SJCRH30 (cell line): ENCODE data around the gene WDR74. TPM values are rescaled to one million over a fixed set of nuclear protein-coding genes. Genes with fewer than 3 reads are reported as not detected.
"Not testable (repeated sequence)": the region's sequence is repeated elsewhere in the genome, so short reads cannot be mapped to it uniquely, and the experiment has no call there.

Source experiments
- DNase-seq, 2 experiments: peaks; one replicate each; pipeline ENCODE4 v3.0.0-alpha.2; 2015 to 2020
- H3K27ac ChIP-seq: fragments of 250-450 bp; sonication (Bioruptor Pico); 2 replicates; pipeline ENCODE4 v1.5.1; 2020; ENCODE audit warnings: mild to moderate bottlenecking, moderate library complexity
- H3K27me3 ChIP-seq: fragments of 250-450 bp; sonication (Bioruptor Pico); 2 replicates; pipeline ENCODE4 v1.5.1; 2020; ENCODE audit warnings: mild to moderate bottlenecking, moderate library complexity
- H3K36me3 ChIP-seq: fragments of 250-450 bp; sonication (Bioruptor Pico); 2 replicates; pipeline ENCODE4 v1.5.1; 2020; ENCODE audit warnings: mild to moderate bottlenecking, moderate library complexity
- H3K4me1 ChIP-seq: fragments of 250-450 bp; sonication (Bioruptor Pico); 2 replicates; pipeline ENCODE4 v1.5.1; 2020; ENCODE audit warnings: mild to moderate bottlenecking, moderate library complexity
- H3K4me3 ChIP-seq: fragments of 250-450 bp; sonication (Bioruptor Pico); 2 replicates; pipeline ENCODE4 v1.5.1; 2020; ENCODE audit warnings: mild to moderate bottlenecking, moderate library complexity
- H3K9me3 ChIP-seq: fragments of 250-450 bp; sonication (Bioruptor Pico); replicated peaks from 2 replicates; pipeline ENCODE4 v1.5.1; 2020; ENCODE audit warnings: mild to moderate bottlenecking, moderate library complexity
- total RNA-seq: library from RNA; depleted of rRNA; stranded (reverse); fragments of >200 nt; shearing (Covaris generic); gene quantifications from 2 replicates; pipeline ENCODE4 v1.2.3, GENCODE V29; 2014

The WDR74 gene
- total RNA-seq, 1 experiment from 2014 or later = 46.7 TPM

DNA sequence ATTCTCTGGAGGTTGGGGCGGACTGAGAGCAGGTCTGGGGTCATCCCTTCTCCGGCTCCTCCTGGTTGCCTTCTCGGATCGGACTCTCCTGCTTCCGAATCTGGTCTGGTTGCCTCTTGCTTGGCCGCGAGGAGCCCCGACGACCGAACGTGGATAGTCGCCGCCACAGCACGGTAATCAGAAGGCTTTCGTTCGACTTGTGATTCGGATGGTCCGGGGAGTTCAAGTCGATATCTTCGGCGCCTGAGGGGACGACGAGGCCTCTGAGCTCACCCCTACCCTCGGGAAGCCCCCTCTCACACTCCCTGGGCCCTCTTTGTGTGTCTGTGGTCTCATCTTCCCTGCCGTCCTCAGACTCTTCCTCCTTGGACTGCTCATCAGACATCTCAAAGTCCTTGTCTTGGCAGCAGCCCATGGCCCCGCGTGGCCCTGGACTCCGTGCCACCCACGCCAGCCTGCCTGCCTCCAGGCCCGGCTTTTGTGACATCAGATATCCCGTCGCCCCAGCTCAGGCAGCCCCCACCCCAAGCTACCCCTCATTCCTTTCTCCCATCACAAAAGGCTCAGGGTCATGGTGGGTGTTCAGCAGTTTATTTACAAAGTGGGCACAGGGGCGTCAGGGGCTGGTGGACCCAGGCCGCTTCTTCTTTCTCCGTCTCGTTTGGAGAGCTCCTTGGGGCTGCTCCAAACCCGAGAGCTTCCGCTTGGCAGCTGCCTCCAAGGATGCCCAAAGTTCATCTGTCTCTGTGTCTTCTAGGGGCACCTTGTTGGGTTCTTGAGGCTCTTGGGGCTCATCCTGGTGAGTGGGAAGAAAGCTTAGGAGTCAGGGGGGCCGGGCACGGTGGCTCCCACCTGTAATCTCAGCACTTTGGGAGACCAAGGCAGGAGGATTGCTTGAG lies 6.8 kb downstream of the WDR74 start, which contains the start of gene TEX54:
Gene TEX54 (minus strand): TSS at position 506 of the 899 bp plus-strand sequence.
- peak within 1 kb of the TSS; percentile 75 for H3K27ac ChIP-seq
- H3K4me3 ChIP-seq = peak within 1 kb of the TSS; percentile 86
- DNase-seq = no peak
- peaks cover 17% of the 10 kb centered on the region for H3K36me3 ChIP-seq
- H3K4me1 ChIP-seq = no peaks in the 10 kb centered on the region
- H3K9me3 ChIP-seq = no peaks in the 10 kb centered on the region
- H3K27me3 ChIP-seq = no peaks in the 10 kb centered on the region

DNA sequence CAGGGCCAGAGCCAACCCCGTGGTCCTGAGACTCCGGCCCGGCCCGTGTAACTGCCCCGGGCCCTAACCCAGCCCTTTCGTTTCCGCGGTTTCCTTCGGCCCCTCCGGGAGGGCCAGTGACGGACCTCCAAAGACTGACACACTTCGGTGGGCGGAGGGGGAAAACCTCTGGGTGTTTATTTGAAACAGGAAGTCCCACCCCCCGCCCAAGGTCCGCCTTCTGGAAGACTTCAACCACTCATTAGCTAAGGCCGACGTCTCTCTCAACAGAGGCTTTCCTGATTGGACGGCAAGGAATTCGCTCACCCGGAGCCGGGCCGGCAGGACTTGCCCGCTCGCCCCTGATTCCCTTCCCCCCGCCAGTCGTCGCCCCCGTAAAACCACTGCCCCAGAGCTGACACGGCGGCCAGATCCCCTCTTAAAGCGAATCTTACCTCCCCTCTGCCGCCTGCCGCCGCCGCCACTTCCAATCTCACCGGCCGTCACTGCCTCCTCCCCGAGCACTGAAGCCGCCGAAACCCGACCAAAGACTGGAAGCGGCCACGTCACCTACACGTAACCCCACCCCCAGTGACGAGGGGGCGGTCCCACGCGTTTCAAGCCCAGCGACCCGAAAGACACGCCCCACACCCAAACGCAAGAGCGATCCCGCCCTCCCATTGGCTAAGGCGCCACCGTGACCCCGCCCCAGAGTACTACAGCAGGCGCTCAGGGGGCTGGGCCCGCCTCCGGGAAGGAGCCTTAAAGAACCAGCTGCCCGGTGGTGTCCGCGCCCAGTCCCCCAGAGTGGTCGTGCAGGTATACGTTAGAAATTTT lies 7.7 kb downstream of the WDR74 start, which contains the start of gene STX5:
Gene STX5 (minus strand): TSS at position 532 of the 816 bp plus-strand sequence. CDS start 808 bp downstream, outside the sequence.
- Histone ChIP-seq H3K27me3 (no peaks in the 10 kb centered on the region), H3K9me3 (no peaks in the 10 kb centered on the region), H3K4me1 (no peaks in the 10 kb centered on the region), H3K4me3 (peak within 1 kb of the TSS; percentile 86), H3K27ac (peak within 1 kb of the TSS; percentile 75), H3K36me3 (peaks cover 21% of the 10 kb centered on the region)
- peak; percentile 98 for DNase-seq

DNA sequence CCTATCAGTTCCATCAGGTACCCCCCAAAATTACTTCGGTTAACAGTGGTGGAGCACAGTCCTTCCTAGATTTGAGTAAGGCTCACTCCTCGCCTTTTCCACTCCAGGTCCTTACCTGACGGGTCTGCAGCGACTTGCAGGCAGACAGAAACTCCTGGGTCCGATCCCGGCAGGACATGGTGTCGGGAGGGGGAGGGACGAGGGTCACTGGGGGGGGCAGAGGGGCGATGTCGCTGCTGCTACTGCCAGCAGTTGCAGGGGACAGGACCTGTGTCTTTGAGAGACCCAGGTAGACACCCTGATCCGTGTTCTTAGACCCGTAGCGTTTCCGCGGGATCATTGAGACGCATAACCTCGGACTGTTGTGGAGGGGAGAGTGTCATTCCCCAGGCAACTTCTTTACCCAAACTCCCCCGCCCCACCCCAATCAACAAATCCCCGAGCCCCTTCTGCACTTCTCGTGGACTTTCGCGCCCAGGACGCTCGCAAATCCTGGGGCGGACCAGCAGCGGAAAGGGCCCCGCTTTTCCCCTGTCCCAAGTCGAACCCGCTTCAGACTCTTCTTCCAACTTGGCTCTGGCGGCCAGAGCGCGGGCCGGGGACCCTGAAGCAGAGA lies 8.4 kb downstream of the WDR74 start:
- no peaks in the 10 kb centered on the region for H3K4me1 ChIP-seq
- H3K9me3 ChIP-seq = no peaks in the 10 kb centered on the region
- peak overlapping the region; percentile 86 for H3K4me3 ChIP-seq
- no peaks in the 10 kb centered on the region for H3K27me3 ChIP-seq
- peak in 1 of 2 experiments; percentile 73 for DNase-seq
- H3K36me3 ChIP-seq = peaks cover 21% of the 10 kb centered on the region
- H3K27ac ChIP-seq = peak overlapping the region; percentile 75

DNA sequence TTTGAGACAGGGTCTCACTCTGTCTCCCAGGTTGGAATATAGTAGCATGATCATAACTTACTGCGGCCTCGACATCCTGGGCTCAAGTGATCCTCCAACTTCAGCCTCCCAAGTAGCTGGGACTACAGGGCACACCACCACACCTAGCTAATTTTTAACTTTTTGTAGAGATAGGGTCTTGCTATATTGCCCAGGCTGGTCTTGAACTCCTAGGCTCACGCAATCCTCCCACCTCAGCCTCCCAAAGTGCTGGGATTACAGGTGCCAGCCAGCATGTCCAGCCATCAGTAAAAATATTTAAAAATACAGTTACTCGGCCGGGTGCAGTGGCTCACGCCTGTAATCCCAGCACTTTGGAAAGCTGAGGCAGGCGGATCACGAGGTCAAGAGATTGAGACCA lies 11.3 kb downstream of the WDR74 start:
- not testable (repeated sequence) for H3K4me1 ChIP-seq, DNase-seq, H3K9me3 ChIP-seq, H3K4me3 ChIP-seq, H3K27me3 ChIP-seq, H3K27ac ChIP-seq
- peaks cover 25% of the 10 kb centered on the region for H3K36me3 ChIP-seq

DNA sequence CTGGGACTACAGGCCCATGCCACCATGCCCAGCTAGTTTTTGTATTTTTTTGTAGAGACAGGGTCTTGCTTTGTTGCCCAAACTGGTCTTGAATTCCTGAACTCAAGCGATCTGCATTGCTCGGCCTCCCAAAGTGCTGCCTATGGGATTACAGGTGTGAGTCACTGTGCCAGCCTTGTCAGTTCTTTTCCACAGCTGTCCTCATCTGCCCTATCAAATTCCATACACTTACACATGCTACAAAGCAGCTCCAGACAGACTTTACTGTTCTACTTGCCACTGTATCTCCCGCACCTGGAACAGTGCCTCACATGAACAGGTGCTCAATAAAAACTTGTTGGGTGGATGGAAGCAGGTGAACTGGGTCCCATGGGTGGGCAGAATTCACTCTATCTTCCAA lies 15.7 kb downstream of the WDR74 start:
- Histone ChIP-seq H3K4me3 (no peak overlapping the region), H3K36me3 (peaks cover 47% of the 10 kb centered on the region), H3K9me3 (no peaks in the 10 kb centered on the region), H3K27me3 (no peaks in the 10 kb centered on the region), H3K27ac (no peak overlapping the region), H3K4me1 (no peaks in the 10 kb centered on the region)
- DNase-seq = peak in 1 of 2 experiments; percentile 27

DNA sequence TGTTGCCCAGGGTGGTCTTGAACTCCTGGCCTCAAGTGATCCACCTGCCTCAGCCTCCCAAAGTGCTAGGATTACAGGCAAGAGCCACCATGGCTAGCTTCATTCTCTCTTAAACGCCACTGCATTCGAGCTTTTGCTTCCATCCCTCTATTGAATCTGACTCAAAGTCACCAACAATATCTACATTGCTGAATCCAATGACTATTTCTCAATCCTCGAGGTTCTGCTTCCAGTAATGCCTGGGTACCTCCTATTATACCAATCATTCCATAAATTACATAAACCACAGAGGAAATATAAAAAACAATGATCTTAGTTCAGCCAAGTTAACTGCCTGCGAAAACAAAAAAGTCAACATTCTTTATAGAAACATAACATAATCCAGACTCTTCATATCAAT lies 22.3 kb downstream of the WDR74 start:
- Histone ChIP-seq H3K9me3 (no peaks in the 10 kb centered on the region), H3K27me3 (no peaks in the 10 kb centered on the region), H3K36me3 (peaks cover 20% of the 10 kb centered on the region), H3K27ac (no peak overlapping the region), H3K4me3 (no peak overlapping the region), H3K4me1 (no peaks in the 10 kb centered on the region)
- no peak for DNase-seq

DNA sequence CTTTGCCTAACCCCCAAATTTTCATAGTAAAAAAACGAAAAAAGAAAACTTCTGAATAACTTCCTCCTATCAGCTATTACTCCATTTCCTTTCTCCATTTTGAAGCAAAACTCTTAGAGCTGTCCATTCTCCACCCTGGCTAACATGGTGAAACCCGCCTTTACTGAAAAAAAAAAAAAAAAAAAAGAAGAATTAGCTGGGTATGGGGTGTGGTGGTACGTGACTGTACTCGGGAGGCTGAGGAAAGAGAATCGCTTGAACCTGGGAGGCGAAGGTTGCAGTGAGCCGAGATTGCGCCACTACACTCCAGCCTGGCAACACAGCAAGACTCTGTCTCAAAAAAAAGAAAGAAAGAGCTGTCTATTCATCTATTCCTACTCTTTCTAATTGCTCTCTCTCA lies 22.8 kb downstream of the WDR74 start:
- H3K9me3 ChIP-seq = no peaks in the 10 kb centered on the region
- no peaks in the 10 kb centered on the region for H3K4me1 ChIP-seq
- H3K4me3 ChIP-seq = no peak overlapping the region
- no peak for DNase-seq
- H3K27me3 ChIP-seq = no peaks in the 10 kb centered on the region
- peaks cover 16% of the 10 kb centered on the region for H3K36me3 ChIP-seq
- H3K27ac ChIP-seq = no peak overlapping the region

DNA sequence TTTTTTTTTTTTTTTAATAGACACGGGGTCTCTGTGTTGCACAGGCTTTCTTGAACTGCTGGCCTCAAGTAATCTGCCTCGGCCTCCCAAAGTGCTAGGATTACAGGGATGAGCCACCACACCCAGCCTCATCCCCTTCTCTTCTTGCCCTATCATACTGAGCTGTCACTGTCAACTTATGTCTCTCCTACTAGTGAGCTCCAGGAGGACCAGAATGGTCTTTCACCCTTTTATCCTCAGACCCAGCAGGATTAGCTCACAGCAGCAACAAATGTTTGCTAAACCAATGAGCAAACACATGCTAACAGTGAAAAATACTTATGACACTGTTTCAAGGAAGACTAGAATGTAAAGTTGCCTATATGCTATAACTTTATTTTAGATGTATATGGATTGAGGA lies 27.7 kb downstream of the WDR74 start:
- H3K27ac ChIP-seq = no peak overlapping the region
- no peaks in the 10 kb centered on the region for H3K9me3 ChIP-seq
- DNase-seq = no peak
- no peaks in the 10 kb centered on the region for H3K4me1 ChIP-seq
- no peak overlapping the region for H3K4me3 ChIP-seq
- H3K36me3 ChIP-seq = no peaks in the 10 kb centered on the region; the same call in 1 of the 2 replicates
- no peaks in the 10 kb centered on the region for H3K27me3 ChIP-seq

DNA sequence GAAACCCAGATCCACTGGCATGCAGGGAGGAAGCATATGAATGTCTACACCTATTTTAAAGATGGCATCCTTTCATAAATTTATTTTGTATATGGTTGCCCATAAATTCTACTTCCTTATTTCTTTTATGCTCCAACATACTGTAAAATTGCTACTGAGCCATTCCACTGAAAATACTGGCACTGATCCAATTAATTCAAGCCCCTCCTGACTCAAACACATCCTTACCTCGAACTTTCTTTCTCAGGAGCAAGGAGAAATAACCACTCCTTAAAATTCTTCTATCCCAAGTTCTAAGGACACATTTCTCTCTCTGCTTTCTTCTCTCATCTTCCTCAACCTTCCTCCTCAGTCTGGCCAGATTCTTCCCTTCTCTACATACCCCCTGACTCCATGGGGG lies 28.6 kb downstream of the WDR74 start:
- Histone ChIP-seq H3K9me3 (no peaks in the 10 kb centered on the region), H3K27me3 (no peaks in the 10 kb centered on the region)

DNA sequence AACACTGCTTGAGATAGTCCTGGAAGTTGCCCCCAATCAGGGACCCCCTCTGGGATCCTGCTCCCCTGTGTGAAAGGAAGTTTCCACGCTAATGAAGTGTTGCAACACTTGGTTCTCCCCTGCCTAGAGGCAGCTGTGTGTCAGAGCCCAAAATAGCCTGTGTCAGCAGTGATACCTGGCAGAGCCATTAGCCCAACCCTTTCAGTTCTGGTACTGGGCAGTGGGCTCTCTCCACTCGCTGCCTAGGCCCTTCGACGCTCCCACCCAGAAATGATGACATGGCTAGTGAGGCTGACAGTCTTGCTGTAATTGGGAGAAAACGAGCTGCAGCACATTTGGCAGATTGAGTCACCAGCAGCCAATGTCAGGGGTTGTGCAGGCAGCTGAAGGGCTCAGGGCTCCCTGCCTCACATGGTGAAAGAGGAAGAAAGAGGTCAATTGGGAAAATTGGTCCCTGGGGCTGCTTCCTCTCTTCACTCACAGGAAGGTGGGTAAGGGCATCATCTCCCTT lies 32.7 kb downstream of the WDR74 start:
- no peak for DNase-seq
- H3K9me3 ChIP-seq = no peaks in the 10 kb centered on the region
- H3K27ac ChIP-seq = no peak overlapping the region
- H3K4me1 ChIP-seq = peaks cover 6% of the 10 kb centered on the region; the same call in 1 of the 2 replicates
- peaks cover 16% of the 10 kb centered on the region for H3K36me3 ChIP-seq
- H3K4me3 ChIP-seq = no peak overlapping the region
- H3K27me3 ChIP-seq = no peaks in the 10 kb centered on the region

More for the DNA sequence above, 28.6 kb downstream of the WDR74 start:
- Histone ChIP-seq H3K27ac (no peak overlapping the region), H3K4me1 (no peaks in the 10 kb centered on the region), H3K36me3 (no peaks in the 10 kb centered on the region; the same call in 1 of the 2 replicates), H3K4me3 (no peak overlapping the region)
- DNase-seq = no peak

DNA sequence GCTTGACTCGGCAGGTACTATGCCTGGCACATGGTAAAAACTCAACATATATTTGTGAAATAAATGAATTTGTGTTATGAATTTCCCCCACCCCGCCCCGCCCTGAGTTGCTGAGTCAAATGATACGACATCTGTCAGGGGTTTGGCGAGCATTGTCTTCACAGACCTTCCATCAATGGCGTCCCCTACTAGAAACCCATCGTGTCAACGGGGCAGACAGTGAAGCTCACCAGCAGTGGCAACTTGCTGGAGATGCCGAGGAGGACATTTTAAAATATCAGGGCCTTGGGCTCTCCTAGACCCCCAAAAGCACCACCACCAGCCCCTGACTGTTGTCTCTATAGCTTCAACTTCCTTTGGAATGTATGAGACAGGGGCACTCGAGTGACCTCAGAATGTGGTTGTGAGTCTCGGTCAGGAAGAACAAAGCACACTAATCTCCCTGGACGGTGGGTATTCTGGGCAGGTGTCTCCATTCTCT lies 33.4 kb downstream of the WDR74 start:
- H3K4me1 ChIP-seq = peaks cover 6% of the 10 kb centered on the region; the same call in 1 of the 2 replicates
- no peak overlapping the region for H3K27ac ChIP-seq
- peak overlapping the region; percentile 74 for H3K4me3 ChIP-seq
- no peaks in the 10 kb centered on the region for H3K9me3 ChIP-seq
- no peaks in the 10 kb centered on the region for H3K27me3 ChIP-seq
- peaks cover 22% of the 10 kb centered on the region for H3K36me3 ChIP-seq
- no peak for DNase-seq

DNA sequence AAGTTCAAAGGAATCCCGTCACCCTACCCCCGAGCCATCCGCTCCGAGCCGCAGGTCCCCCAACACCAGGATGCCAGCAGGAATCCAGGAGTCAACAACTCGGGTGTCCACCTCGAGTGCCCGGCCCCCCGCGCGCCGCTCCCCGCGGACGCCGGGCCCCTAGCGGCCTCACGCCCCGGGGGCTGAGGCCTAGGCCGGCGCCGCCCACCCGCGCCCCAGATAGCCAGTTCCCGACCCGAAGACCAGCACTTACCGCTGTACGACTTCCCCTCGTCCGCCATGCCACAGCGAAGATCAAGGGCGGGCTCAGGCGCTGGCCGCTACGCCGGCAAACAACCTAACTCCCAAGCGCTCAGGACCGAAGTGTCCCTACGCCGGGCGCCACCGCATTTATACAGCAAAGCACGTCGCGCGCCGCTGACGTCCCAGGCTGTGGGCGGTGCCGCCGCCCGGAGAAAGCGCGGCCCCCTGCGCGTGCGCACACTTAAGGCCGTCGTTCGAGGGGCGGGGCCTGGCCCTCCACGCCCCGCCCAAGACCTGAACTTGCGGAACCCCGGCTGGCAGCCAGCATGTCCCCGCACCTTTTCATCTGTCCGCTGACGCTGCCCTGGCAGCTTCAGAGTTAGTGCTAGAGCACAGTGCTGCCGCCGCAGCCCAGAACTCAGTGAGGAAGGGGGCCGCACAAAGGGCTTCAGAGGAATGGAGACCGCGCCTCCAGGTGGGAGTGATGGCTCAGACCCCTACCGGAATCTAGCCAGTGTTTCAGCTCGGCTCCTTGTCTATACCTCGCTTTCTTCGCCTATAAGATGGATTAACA lies 34.1 kb downstream of the WDR74 start, which contains the start of gene NXF1:
Gene NXF1 (minus strand): TSS at position 365 of the 817 bp plus-strand sequence. CDS start 84 bp downstream, at position 281.
- Histone ChIP-seq H3K4me1 (peaks cover 6% of the 10 kb centered on the region; the same call in 1 of the 2 replicates), H3K27ac (peak within 1 kb of the TSS; percentile 4; the same call in 1 of the 2 replicates), H3K27me3 (no peaks in the 10 kb centered on the region), H3K4me3 (peak within 1 kb of the TSS; percentile 74), H3K9me3 (no peaks in the 10 kb centered on the region), H3K36me3 (peaks cover 27% of the 10 kb centered on the region)
- peak; percentile 91 to 95 for DNase-seq

DNA sequence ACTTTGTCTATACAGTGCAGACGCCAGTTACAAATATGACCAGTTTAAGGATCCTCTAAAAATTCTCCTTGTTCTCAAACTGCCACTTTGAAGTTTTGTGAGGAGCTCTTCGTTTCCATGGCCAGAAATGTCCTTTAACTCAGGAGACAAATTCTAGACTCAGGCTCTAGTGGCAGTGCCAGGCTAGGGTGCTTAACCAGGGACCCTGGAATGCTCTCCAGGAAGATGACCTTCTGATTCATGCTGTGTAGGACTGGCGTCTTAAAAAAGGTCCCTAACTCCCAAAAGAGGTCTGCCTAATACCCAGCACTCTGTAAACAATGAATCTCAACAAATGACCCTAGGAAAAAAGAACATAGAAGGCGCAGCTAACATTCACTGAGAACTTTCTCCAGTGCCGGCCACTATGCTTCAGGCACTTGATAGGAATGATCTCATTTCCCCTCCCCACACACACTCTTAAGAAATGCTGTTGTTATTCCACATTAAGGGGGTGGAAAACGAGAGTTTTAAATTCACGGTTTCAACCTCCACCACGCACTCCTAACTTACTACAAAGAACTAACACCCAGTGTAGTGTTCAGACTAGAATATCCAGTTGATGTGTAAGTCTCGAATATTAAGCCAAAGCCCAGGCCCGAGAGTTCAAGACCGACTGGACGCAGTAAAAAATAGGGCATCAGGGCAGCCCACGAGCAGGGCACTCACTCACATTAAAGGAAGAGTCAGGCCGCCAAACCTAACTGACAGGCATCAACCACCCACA lies 34.9 kb downstream of the WDR74 start:
- DNase-seq = peak in 1 of 2 experiments; percentile 33
- Histone ChIP-seq H3K4me3 (peak overlapping the region; percentile 74), H3K27ac (peak overlapping the region; percentile 4; the same call in 1 of the 2 replicates), H3K36me3 (peaks cover 33% of the 10 kb centered on the region), H3K9me3 (no peaks in the 10 kb centered on the region), H3K4me1 (peaks cover 6% of the 10 kb centered on the region; the same call in 1 of the 2 replicates), H3K27me3 (no peaks in the 10 kb centered on the region)
